Activated CD8-positive, alpha-beta memory T cell treated with anti-CD3 and anti-CD28 coated beads for 48 hours (primary cell): ENCODE measurements around the gene OSBPL3.
"Not testable (repeated sequence)": the region's sequence is repeated elsewhere in the genome, so short reads cannot be mapped to it uniquely, and the experiment has no call there.

Experiments
- DNase-seq, 3 experiments: peaks; one replicate each; pipeline ENCODE4 v3.0.0-alpha.2; 2020; ENCODE audit warnings: low read depth in 2 of 3, low spot score in 2 of 3

The OSBPL3 gene

GRCh38 chr7:24801883-24802282 is 178.1 kb downstream of the OSBPL3 start:
- no peak for DNase-seq

- DNase-seq = no peak
Observed at GRCh38 chr7:24800667-24801066, 179.3 kb downstream of the OSBPL3 start.

DNA sequence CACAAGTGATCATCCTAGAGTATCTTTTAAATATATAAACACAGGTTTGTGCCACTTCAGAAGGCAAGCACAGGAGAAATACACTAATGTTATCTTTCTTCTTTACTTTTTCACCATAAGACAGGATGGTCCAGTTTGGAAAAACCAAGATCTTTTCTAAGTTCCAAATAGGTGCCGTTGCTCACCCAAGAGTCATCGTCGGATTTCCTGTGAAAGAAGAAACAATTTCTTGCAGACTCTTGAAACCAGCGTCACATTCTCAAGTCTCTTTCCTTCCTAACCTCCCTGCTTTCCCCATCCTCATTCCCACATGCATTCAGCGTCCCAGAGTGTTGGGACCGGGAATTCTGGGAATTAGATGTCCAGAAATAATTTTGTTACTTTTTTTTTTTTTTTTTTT is 179.9 kb downstream of the OSBPL3 start:
- no peak for DNase-seq

DNA sequence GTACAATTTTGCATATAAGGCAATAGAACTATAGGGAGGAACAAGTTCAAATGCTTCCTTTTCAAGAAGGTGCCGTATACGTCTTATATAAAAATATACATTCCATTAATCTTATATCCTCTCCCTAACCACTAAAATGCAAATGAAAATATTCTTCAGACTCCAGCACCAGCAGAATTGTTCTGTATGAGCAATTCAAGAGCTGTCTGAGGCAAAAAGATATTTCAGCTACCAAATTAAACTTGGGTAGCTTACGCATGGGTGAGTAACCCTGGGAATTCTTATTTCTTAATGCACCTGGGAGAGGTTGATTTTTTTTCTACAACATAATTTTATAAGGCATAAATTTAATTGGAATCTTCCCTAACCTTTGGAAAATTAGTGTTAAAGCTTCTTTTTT is 180.5 kb downstream of the OSBPL3 start:
- no peak for DNase-seq

DNA sequence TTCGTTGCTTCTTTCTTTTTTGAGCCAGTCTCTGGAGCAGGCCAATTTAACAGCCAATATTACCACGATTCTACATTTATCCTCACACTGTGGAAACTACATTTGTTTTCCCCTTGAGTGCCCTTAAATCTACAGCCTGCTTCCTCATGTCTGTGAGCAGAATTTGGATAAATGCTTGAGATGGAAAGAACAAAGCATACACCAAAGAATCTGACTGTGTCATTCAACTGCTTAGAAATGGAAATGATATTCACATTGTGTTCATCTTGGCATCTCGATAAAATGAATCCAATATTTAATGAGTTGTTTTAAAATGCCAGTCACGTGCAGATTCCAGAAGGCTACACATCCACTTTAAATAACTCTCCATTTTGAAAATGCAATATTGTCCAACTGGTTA is 181.7 kb downstream of the OSBPL3 start:
- no peak for DNase-seq

GRCh38 chr7:24797270-24797669 is 182.7 kb downstream of the OSBPL3 start:
- no peak for DNase-seq

DNA sequence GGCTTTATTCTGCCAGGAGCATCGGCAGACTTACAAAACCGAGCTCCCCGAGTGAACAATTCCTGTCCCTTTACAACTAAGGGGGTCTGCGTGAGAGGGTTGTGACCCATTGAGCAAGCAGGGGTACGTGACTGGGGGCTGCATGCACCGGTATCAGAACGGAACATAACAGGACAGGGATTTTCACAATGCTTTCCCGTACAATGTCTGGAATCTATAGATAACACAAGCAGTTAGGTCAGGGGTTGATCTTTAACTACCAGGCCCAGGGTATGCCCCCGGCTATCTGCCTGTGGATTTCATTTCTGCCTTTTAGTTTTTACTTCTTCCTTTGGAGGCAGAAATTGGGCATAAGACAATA is 184.6 kb downstream of the OSBPL3 start:
- DNase-seq = no peak

- DNase-seq = not testable (repeated sequence)
Observed at GRCh38 chr7:24794751-24795406, 185.1 kb downstream of the OSBPL3 start.

GRCh38 chr7:24793982-24794648 is 185.9 kb downstream of the OSBPL3 start:
- no peak for DNase-seq

DNA sequence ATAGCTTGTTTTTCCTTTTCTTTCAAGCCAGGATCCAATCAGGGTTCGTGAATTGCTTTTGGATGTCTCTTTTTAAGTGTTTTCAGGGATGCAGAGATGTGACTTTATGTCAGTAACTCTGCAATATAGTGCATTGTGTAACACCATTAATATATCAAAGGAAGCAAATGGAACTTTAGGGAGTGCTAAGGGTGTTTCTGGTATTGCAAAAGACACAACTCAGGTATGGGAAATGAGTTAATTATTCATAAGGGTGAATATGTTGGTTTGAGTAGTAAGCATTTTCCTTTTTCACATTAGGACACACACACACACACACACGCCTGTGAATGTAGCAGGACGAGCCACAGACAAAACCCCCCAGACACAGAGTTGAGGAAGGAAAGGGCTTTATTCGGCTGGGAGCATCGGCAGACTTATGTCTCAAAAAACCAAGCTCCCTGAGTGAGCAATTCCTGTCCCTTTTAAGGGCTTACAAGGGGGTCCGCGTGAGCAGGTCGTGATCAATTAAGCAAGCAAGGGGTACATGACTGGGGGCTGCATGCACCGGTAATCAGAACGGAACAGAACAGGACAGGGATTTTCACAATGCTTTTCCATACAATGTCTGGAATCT is 190.9 kb downstream of the OSBPL3 start:
- no peak for DNase-seq

DNA sequence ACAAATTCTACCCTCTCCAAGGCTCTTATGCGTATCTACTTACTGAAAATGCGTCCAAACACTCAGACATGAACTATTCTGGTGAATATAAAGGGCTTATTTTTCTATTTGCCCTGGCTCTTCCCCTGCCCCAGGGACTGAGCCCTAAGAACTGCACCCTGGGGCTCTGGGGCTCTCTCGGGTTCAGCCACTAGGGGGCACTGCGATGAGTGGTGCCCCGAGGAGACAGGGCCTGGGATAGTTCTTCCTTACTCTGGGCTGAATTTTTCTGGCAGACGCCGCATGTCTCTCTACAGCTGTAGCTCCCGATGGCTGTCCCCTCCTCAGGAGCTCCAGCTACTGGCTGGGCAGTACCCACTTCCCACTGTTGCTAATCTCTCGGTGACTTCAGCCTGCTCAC is 191.9 kb downstream of the OSBPL3 start:
- no peak for DNase-seq

DNA sequence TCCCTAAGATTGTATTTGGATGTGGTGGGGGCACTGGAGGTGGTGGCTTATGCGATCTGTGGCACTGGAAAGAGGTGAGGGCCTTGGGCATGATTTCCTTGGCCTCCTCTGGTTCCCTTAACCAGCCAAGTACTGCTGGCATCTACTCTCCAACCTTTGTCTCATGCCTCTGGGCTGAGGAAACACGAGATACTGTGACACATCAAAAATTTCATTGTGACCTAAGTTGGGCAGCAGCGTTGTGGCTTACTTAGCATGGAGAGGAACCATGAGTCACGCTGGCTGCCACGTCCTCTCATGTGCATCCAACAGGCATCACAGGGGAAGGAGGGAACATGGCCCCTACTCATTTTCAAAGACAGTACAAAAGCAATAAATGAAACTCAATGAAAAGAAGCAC is 193.0 kb downstream of the OSBPL3 start:
- no peak for DNase-seq

- no peak for DNase-seq
Observed at GRCh38 chr7:24786306-24786705, 193.7 kb downstream of the OSBPL3 start.

DNA sequence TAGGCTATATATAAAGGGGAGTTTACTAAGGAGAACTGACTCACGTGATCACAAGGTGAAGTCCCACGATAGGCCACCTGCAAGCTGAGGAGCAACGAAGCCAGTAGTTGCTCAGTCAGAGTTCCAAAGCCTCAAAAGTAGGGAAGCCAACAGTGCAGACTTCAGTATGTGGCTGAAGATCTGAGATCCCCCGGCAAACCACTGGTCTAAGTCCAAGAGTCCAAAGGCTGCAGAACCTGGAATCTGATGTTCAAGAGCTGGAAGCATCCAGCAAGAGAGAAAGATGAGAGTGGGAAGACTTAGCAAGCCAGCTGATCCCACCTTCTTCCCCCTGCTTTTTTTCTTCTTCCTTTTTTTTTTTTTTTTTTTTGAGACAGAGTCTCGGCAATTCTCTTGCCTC is 195.7 kb downstream of the OSBPL3 start:
- no peak for DNase-seq

GRCh38 chr7:24783698-24784097 is 196.3 kb downstream of the OSBPL3 start:
- no peak for DNase-seq

- DNase-seq = no peak
Observed at GRCh38 chr7:24781106-24781505, 198.9 kb downstream of the OSBPL3 start.

DNA sequence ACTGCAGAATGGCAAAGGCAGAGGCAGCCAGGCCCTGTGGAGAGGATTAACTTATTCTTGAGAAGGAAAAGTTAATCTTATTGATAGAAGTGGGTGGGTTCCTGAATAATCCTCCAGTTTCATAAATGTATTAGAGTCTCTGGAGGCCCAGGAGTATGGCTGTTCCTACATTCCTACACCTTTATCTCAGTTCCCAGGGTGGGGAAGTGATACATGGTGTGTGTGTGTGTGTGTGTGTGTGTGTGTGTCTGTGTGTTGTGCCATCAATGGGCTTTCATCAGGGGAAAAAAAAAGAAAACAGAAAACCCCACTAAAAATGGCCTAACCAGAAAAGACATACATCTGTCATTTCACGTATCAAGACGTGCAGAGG is 200.7 kb downstream of the OSBPL3 start:
- no peak for DNase-seq

DNA sequence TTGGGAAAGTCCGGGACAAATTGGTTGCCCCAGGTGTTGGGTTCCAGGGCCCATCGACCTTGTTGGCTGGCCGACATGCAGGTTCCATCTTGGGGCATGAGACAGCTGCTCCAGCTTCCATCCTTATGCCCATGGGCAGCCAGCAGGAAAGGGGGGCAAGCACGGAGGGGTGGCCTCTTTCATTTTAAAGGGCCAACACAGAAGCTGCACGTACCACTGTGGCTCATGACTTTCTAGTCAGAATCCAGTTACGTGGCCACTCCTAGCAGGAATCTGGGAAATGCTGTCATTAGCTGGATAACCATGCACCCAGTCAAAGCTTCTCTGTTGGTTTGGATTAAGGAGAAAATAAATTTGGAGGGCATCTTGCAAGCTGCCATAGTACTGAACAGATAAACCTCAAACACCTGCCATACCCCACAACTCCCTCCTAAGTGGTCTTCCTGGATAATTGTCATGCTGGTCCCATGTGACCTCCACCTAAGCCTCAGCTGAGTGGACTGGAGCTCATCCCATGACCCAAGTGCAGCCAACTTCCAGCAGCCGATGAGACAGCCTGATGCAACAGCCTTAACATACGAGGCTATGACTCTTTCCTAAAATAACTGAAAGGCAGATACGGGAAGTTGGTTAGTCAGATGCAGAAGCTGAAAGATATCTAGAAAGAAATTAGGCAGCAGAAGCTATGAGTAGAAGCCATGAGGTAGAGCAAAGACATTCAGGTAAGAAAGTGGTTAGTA is 201.3 kb downstream of the OSBPL3 start:
- no peak for DNase-seq

DNA sequence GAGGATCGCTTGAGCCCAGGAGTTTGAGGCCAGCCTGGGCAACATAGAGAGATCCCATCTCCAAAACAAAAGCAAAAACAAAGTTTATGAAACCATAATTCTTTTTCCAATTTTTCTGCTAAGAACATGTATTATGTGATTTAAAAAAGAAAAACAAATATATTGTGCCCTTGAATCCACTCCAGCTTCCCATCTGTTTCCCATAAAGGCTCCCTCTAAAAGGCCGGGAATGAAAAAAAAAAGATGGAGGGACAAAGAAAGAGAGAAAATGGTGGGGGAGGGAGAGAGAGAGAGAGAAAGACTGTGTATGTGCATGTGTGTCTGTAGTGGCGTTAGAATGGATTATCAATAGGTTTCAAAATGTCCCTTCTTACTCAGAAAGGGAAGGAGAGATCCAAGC is 202.2 kb downstream of the OSBPL3 start:
- no peak for DNase-seq

GRCh38 chr7:24773646-24774045 is 206.3 kb downstream of the OSBPL3 start:
- no peak for DNase-seq

DNA sequence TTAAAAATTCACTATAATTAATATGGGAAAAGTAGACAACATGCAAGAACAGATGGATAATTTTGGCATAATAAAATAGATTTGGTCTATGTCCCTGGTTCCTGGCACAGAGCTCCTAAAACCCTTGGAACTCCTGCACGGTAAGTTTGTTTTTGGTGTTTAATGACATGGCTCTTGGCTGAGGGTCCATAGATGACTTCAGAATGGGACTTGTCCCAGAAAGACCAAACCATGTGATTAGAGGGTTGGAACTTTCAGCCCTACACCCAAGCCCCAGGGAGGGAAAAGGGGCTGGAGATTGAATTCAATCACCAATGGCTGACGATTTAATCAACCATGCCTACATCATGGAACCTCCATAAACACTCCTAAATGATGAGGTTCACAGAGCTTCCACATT is 210.1 kb downstream of the OSBPL3 start:
- DNase-seq = no peak
